Panc1 (cell line): ENCODE results near the gene CCDC144A.
"Not testable (repeated sequence)": the region's sequence is repeated elsewhere in the genome, so short reads cannot be mapped to it uniquely, and the experiment has no call there.

ENCODE experiments used
- POLR2AphosphoS5 ChIP-seq: IDR thresholded peaks from 2 replicates; pipeline ENCODE4 v1.6.1; 2012; ENCODE audit warnings: mild to moderate bottlenecking, low read depth, low read length, moderate library complexity
- TCF7L2 ChIP-seq: IDR thresholded peaks from 2 replicates; pipeline ENCODE4 v1.6.1; 2011; ENCODE audit warnings: mild to moderate bottlenecking, low read depth, low read length, inconsistent platforms
- TF ChIP-seq, protein P1 (sequence below), 2 experiments: IDR thresholded peaks; 2 replicates each; pipeline ENCODE4 v1.6.1; 2011 to 2012; ENCODE audit warnings: low read depth in 2 of 2, control low read depth in 1 of 2, low read length in 1 of 2, mild to moderate bottlenecking in 1 of 2, moderate library complexity in 1 of 2; ENCODE audit not compliant: insufficient read depth in 1 of 2
- TF ChIP-seq, protein P2 (sequence below): fragments of 450-650 bp; IDR thresholded peaks from 2 replicates; pipeline ENCODE4 v1.5.1; 2017; ENCODE audit warnings: mild to moderate bottlenecking

DNA sequence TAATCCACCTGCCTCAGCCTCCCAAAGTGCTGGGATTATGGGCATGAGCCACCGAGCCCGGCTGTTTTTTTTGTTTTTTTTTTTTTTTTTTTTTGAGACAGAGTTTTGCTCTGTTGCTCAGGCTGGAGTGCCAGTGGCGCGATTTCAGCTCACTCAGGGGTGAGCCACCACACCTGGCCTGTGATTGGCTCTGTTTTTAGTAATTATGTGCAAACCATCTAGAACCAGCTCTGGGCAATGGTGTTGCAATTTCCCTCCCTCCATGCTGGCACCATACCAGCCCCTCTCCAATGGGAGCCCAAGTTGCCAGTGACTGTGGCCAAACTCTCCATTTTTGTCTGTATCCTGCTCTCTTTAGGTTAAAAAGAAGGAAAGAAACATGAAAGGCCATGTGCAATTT is 4.0 kb upstream of the CCDC144A start:
- TF ChIP-seq, protein P1, sequence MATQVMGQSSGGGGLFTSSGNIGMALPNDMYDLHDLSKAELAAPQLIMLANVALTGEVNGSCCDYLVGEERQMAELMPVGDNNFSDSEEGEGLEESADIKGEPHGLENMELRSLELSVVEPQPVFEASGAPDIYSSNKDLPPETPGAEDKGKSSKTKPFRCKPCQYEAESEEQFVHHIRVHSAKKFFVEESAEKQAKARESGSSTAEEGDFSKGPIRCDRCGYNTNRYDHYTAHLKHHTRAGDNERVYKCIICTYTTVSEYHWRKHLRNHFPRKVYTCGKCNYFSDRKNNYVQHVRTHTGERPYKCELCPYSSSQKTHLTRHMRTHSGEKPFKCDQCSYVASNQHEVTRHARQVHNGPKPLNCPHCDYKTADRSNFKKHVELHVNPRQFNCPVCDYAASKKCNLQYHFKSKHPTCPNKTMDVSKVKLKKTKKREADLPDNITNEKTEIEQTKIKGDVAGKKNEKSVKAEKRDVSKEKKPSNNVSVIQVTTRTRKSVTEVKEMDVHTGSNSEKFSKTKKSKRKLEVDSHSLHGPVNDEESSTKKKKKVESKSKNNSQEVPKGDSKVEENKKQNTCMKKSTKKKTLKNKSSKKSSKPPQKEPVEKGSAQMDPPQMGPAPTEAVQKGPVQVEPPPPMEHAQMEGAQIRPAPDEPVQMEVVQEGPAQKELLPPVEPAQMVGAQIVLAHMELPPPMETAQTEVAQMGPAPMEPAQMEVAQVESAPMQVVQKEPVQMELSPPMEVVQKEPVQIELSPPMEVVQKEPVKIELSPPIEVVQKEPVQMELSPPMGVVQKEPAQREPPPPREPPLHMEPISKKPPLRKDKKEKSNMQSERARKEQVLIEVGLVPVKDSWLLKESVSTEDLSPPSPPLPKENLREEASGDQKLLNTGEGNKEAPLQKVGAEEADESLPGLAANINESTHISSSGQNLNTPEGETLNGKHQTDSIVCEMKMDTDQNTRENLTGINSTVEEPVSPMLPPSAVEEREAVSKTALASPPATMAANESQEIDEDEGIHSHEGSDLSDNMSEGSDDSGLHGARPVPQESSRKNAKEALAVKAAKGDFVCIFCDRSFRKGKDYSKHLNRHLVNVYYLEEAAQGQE (IDR thresholded peaks at IDR 0.05; ENCODE audit: insufficient read depth in 1 of 2, low read depth in 2 of 2, low read length in 1 of 2): not testable (repeated sequence)
- TF ChIP-seq, protein P2, sequence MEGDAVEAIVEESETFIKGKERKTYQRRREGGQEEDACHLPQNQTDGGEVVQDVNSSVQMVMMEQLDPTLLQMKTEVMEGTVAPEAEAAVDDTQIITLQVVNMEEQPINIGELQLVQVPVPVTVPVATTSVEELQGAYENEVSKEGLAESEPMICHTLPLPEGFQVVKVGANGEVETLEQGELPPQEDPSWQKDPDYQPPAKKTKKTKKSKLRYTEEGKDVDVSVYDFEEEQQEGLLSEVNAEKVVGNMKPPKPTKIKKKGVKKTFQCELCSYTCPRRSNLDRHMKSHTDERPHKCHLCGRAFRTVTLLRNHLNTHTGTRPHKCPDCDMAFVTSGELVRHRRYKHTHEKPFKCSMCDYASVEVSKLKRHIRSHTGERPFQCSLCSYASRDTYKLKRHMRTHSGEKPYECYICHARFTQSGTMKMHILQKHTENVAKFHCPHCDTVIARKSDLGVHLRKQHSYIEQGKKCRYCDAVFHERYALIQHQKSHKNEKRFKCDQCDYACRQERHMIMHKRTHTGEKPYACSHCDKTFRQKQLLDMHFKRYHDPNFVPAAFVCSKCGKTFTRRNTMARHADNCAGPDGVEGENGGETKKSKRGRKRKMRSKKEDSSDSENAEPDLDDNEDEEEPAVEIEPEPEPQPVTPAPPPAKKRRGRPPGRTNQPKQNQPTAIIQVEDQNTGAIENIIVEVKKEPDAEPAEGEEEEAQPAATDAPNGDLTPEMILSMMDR: not testable (repeated sequence)
- TF ChIP-seq POLR2AphosphoS5, TCF7L2: not testable (repeated sequence)
